Stimulated activated naive B cell treated with anti-CD40 and anti-IgM and Interleukin-4, amounts not matched to agents 10 μg/mL and 1 μg/mL and 100 μg/mL, for 72 hours (primary cell): Measurements from ENCODE around the gene ITGB1BP2.
"Not testable (repeated sequence)": the region's sequence is repeated elsewhere in the genome, so short reads cannot be mapped to it uniquely, and the experiment has no call there.

Experiments used
- ATAC-seq, 2 donors: fragments of 150-1000 bp; cut with Tn5 transposase; replicated peaks; 2 replicates each; pipeline ENCODE4 v1.10.0; 2021; ENCODE audit warnings: moderate library complexity in 1 of 2
- DNase-seq: peaks from one replicate; pipeline ENCODE4 v3.0.0; 2021
- H3K27ac Mint-ChIP-seq: one replicate; pipeline ENCODE4 v1.8.0; 2022; ENCODE audit warnings: mild to moderate bottlenecking, mixed read lengths
- H3K27me3 Mint-ChIP-seq, 2 donors: one replicate each; pipeline ENCODE4 v1.8.0; 2022; ENCODE audit warnings: mixed read lengths in 2 of 2
- H3K36me3 Mint-ChIP-seq, 2 donors: one replicate each; pipeline ENCODE4 v1.8.0; 2022; ENCODE audit warnings: mixed read lengths in 2 of 2, mild to moderate bottlenecking in 1 of 2
- H3K4me1 Mint-ChIP-seq, 2 donors: one replicate each; pipeline ENCODE4 v1.8.0; 2022; ENCODE audit warnings: mixed read lengths in 2 of 2, mild to moderate bottlenecking in 1 of 2
- H3K4me3 Mint-ChIP-seq, 2 donors: one replicate each; pipeline ENCODE4 v1.8.0; 2022; ENCODE audit warnings: mild to moderate bottlenecking in 2 of 2, mixed read lengths in 2 of 2, moderate library complexity in 1 of 2
- H3K9me3 Mint-ChIP-seq, 2 donors: one replicate each; pipeline ENCODE4 v1.8.0; 2022; ENCODE audit warnings: mixed read lengths in 2 of 2, mild to moderate bottlenecking in 1 of 2

Gene ITGB1BP2

DNA sequence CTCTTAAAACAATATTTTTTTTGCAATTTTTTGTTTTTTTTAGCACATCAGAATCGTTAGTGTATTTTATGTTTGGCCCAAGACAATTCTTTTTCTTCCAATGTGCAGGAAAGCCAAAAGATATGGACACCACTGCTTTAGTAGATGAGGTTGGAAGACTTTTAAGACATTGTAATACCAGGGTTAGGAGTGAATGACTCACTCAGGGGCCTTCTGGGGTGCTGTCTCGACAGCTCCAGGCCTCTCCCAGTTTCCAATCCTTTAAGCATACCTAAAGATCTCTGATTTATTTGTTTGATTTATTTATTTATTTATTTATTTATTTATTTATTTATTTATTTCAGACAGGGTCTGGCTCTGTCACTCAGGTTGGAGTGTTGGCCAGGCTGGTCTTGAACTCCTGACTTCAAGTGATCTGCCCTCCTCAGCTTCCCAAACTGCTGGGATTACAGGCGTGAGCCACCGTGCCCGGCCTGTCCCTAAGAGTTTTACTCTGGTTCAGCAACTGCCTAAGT is 47.7 kb downstream of the ITGB1BP2 start:
- H3K27me3 Mint-ChIP-seq, H3K4me3 Mint-ChIP-seq, H3K36me3 Mint-ChIP-seq, H3K4me1 Mint-ChIP-seq, H3K9me3 Mint-ChIP-seq, ATAC-seq, DNase-seq, H3K27ac Mint-ChIP-seq: not testable (repeated sequence)

DNA sequence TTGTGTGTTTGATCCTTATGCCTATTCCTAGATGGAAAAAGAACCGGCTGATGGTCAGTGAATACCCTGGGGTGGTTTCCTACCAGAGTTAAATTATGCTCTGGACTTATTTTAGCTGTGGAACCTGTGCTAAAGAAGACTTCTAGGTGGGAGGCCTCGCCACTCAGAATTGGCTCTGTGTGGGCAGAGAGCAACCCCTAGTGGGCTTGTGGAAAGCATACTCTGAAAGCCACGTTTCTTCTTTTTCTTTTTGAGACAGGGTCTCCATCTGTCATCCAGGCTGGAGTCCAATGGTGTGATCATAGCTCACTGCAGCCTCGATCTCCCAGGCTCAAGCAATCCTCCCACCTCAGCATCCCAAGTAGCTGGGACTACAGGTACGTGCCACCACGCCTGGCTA is 48.3 kb downstream of the ITGB1BP2 start:
- not testable (repeated sequence) for H3K4me1 Mint-ChIP-seq, DNase-seq, H3K9me3 Mint-ChIP-seq, H3K36me3 Mint-ChIP-seq, H3K4me3 Mint-ChIP-seq, H3K27ac Mint-ChIP-seq, H3K27me3 Mint-ChIP-seq
- ATAC-seq: peak in 1 of 2 donors; percentile 42

DNA sequence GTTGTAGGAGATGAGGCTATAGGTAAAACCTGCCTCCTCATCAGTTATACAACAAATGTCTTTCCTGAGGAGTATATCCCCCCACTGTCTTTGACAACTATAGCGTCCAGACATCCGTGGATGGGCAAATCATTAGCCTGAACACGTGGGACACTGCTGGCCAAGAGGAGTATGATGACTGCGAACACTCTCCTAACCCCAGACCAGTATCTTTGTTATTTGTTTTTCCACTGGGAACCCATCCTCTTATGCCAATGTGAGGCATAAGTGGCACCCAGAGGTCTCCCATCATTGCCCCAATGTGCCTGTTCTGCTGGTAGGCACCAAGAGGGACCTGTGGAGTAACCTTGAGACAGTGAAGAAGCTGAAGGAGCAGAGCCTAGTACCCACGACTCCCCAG is 50.9 kb downstream of the ITGB1BP2 start:
- H3K4me1 Mint-ChIP-seq, DNase-seq, H3K27me3 Mint-ChIP-seq, H3K36me3 Mint-ChIP-seq, H3K9me3 Mint-ChIP-seq, H3K27ac Mint-ChIP-seq, H3K4me3 Mint-ChIP-seq, ATAC-seq: not testable (repeated sequence)
